DND-41 (cell line): ENCODE data around the gene TSC2.

Experiments used
- ATAC-seq: fragments of 200-7000 bp; cut with Tn5 transposase; 3 replicates; pipeline ENCODE4 v1.9.1; 2021; ENCODE audit warnings: low read depth; ENCODE audit not compliant: insufficient read depth
- DNase-seq: peaks from one replicate; pipeline ENCODE4 v3.0.0-alpha.2; 2020
- H2AFZ ChIP-seq: 2 replicates; pipeline ENCODE4 v1.6.0; 2012; ENCODE audit warnings: low read depth, low read length
- H3K27ac ChIP-seq: 2 replicates; pipeline ENCODE4 v1.5.1; 2012; ENCODE audit warnings: low read length, inconsistent platforms
- H3K27me3 ChIP-seq: fragments of 200-600 bp; sonication (generic); 2 replicates; pipeline ENCODE4 v1.6.0; 2012; ENCODE audit warnings: low read length, mild to moderate bottlenecking, inconsistent platforms; ENCODE audit not compliant: insufficient read depth, poor library complexity
- H3K36me3 ChIP-seq: 2 replicates; pipeline ENCODE4 v1.5.1; 2012; ENCODE audit warnings: low read length, inconsistent platforms; ENCODE audit not compliant: insufficient read depth
- H3K4me1 ChIP-seq: 2 replicates; pipeline ENCODE4 v1.5.1; 2012; ENCODE audit warnings: mild to moderate bottlenecking, low read length; ENCODE audit not compliant: insufficient read depth
- H3K4me2 ChIP-seq: 2 replicates; pipeline ENCODE4 v1.6.0; 2012; ENCODE audit warnings: mild to moderate bottlenecking, moderate library complexity, low read length, inconsistent platforms; ENCODE audit not compliant: insufficient read depth
- H3K4me3 ChIP-seq, 2 experiments: fragments of 200-600 bp in 1 of 2; shearing (Covaris generic) in 1 of 2; 2 replicates each; pipeline ENCODE4 v1.5.1; 2012 to 2016; ENCODE audit warnings: inconsistent platforms in 2 of 2, low read length in 2 of 2, mild to moderate bottlenecking in 2 of 2, low read depth in 1 of 2, moderate library complexity in 1 of 2
- H3K79me2 ChIP-seq: 2 replicates; pipeline ENCODE4 v1.6.0; 2012; ENCODE audit warnings: low read length, inconsistent platforms; ENCODE audit not compliant: insufficient read depth
- H3K9ac ChIP-seq: 2 replicates; pipeline ENCODE4 v1.6.0; 2012; ENCODE audit warnings: low read depth, mild to moderate bottlenecking, inconsistent platforms, low read length, moderate library complexity
- H3K9me3 ChIP-seq: 2 replicates; pipeline ENCODE4 v1.5.1; 2012; ENCODE audit warnings: low read length, moderate library complexity, mild to moderate bottlenecking, inconsistent platforms; ENCODE audit not compliant: insufficient read depth, severe bottlenecking
- H4K20me1 ChIP-seq: 2 replicates; pipeline ENCODE4 v1.6.0; 2012; ENCODE audit warnings: low read length; ENCODE audit not compliant: insufficient read depth
- CTCF ChIP-seq: IDR thresholded peaks from 2 replicates; pipeline ENCODE4 v1.5.1; 2012; ENCODE audit warnings: borderline replicate concordance, low read length, moderate library complexity, mild to moderate bottlenecking; ENCODE audit not compliant: poor library complexity, severe bottlenecking; ENCODE audit errors: extremely low read depth
- EZH2 ChIP-seq: IDR thresholded peaks from 3 replicates; pipeline ENCODE4 v1.6.1; 2012; ENCODE audit warnings: borderline replicate concordance, low read depth, mild to moderate bottlenecking, moderate library complexity, low read length, inconsistent platforms; ENCODE audit not compliant: severe bottlenecking

The TSC2 gene

DNA sequence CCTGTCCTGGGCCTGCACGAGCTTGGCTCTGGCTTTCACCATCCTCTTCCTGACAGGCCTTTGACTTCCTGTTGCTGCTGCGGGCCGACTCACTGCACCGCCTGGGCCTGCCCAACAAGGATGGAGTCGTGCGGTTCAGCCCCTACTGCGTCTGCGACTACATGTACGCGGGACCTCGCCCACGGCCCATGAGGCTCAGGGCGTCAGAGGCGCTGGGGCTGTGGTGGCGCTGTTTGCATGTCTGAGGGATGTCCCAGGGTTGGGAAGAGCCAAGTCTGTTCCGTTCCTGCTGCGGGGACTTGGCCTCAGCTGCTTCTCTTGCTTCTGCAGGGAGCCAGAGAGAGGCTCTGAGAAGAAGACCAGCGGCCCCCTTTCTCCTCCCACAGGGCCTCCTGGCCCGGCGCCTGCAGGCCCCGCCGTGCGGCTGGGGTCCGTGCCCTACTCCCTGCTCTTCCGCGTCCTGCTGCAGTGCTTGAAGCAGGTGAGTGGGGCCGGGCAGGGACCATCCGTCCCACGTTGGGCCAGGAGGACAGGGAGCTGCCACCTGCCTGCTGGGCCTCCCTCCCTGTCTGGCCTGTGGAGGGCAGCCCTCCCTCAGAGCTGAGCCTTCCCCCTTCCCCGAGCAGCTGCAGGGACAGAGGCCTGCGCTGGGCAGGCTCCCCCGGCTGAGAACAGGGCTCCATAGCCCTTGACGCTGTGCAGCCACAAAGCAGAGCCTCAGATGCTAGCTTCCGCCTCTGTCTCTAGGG, 23.8 kb downstream of the TSC2 start:
- Histone ChIP-seq H3K27ac (no peak overlapping the region), H3K9me3 (no peaks in the 10 kb centered on the region), H3K4me3 (no peak overlapping the region), H3K36me3 (peaks cover 80% of the 10 kb centered on the region), H3K4me2 (no peak overlapping the region), H3K27me3 (no peaks in the 10 kb centered on the region), H3K9ac (no peak overlapping the region), H3K4me1 (no peaks in the 10 kb centered on the region), H3K79me2 (no peaks in the 10 kb centered on the region), H2AFZ (no peak overlapping the region), H4K20me1 (no peaks in the 10 kb centered on the region)
- DNase-seq (no peak), ATAC-seq (no peak)
- TF ChIP-seq EZH2, result no peak
- peak; percentile 15 for TF ChIP-seq CTCF

DNA sequence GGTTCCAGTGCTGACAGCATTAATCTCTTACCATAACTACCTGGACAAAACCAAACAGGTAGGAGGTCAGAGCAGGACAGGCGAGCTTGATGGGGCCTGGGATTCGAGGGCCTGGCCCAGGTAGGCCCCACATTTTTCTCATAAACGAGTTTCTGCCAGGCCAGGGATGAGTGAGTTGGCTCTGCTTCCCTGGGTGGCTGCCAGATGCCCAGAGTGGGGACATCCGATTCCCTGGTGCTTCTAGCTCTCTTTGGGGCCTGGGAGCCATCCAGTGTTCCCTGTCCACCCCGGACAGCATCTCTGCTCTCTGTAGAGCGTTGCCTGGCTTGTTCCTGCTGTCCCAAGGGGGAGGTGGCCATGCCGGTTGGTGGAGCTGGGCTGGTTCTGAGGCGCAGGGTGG, 25.1 kb downstream of the TSC2 start:
- DNase-seq, result no peak
- Histone ChIP-seq H2AFZ (no peak overlapping the region), H3K9me3 (no peaks in the 10 kb centered on the region)

GRCh38 chr16:2074071-2074470, 26.3 kb downstream of the TSC2 start:
- peaks cover 77% of the 10 kb centered on the region for H3K36me3 ChIP-seq
- H3K4me2 ChIP-seq, result no peak overlapping the region
- no peak overlapping the region for H3K9ac ChIP-seq
- no peak overlapping the region for H2AFZ ChIP-seq
- TF ChIP-seq EZH2 (no peak), CTCF (no peak)
- no peaks in the 10 kb centered on the region for H3K79me2 ChIP-seq
- H4K20me1 ChIP-seq, result no peaks in the 10 kb centered on the region; the same call in 1 of the 2 replicates
- H3K27me3 ChIP-seq, result no peaks in the 10 kb centered on the region
- H3K27ac ChIP-seq, result no peak overlapping the region
- no peaks in the 10 kb centered on the region for H3K4me1 ChIP-seq
- ATAC-seq (no peak), DNase-seq (no peak)
- no peak overlapping the region for H3K4me3 ChIP-seq
- H3K9me3 ChIP-seq, result no peaks in the 10 kb centered on the region

More for the DNA sequence above, 25.1 kb downstream of the TSC2 start:
- Histone ChIP-seq H3K4me3 (no peak overlapping the region), H3K4me1 (no peaks in the 10 kb centered on the region), H3K27ac (no peak overlapping the region), H3K27me3 (no peaks in the 10 kb centered on the region), H3K36me3 (peaks cover 80% of the 10 kb centered on the region), H3K9ac (no peak overlapping the region), H3K4me2 (no peak overlapping the region), H4K20me1 (no peaks in the 10 kb centered on the region), H3K79me2 (no peaks in the 10 kb centered on the region)
- TF ChIP-seq EZH2, result no peak
- no peak for TF ChIP-seq CTCF
- ATAC-seq, result no peak
